Osteoblast (primary cell): ENCODE measurements around the gene LRP1B. TPM values are rescaled to one million over a fixed set of nuclear protein-coding genes. Genes with fewer than 3 reads are reported as not detected.

Experiments used
- DNase-seq: peaks from one replicate; pipeline ENCODE4 v3.0.0; 2011; ENCODE audit warnings: low spot score, mixed read lengths; ENCODE audit not compliant: insufficient read length; ENCODE audit errors: missing footprints
- H2AFZ ChIP-seq: 2 replicates; pipeline ENCODE4 v1.6.0; 2011; ENCODE audit warnings: mild to moderate bottlenecking, low read length
- H3K27ac ChIP-seq: 2 replicates; pipeline ENCODE4 v1.5.1; 2011; ENCODE audit warnings: mild to moderate bottlenecking, low read depth, low read length, moderate library complexity
- H3K27me3 ChIP-seq: 2 replicates; pipeline ENCODE4 v1.6.0; 2012; ENCODE audit warnings: mild to moderate bottlenecking, control low read depth, inconsistent platforms, low read length, moderate library complexity; ENCODE audit not compliant: insufficient read depth
- H3K36me3 ChIP-seq: 2 replicates; pipeline ENCODE4 v1.5.1; 2011; ENCODE audit warnings: mild to moderate bottlenecking, low read length, control low read depth, moderate library complexity; ENCODE audit not compliant: insufficient read depth
- H3K4me1 ChIP-seq: 2 replicates; pipeline ENCODE4 v1.5.1; 2011; ENCODE audit warnings: mild to moderate bottlenecking, low read length, control low read depth, moderate library complexity; ENCODE audit not compliant: insufficient read depth
- H3K4me2 ChIP-seq: 2 replicates; pipeline ENCODE4 v1.6.0; 2011; ENCODE audit warnings: mild to moderate bottlenecking, low read length; ENCODE audit not compliant: insufficient read depth
- H3K4me3 ChIP-seq: fragments of 200-600 bp; sonication (generic); 3 replicates; pipeline ENCODE4 v1.5.1; 2012; ENCODE audit warnings: mild to moderate bottlenecking, low read length, inconsistent platforms; ENCODE audit not compliant: insufficient read depth
- H3K79me2 ChIP-seq: 2 replicates; pipeline ENCODE4 v1.6.0; 2012; ENCODE audit warnings: mild to moderate bottlenecking, low read length, control low read depth, inconsistent platforms; ENCODE audit not compliant: insufficient read depth
- H3K9me3 ChIP-seq: 2 replicates; pipeline ENCODE4 v1.5.1; 2011; ENCODE audit warnings: low read depth, low read length, control low read depth
- H4K20me1 ChIP-seq: 2 replicates; pipeline ENCODE4 v1.6.0; 2012; ENCODE audit warnings: mild to moderate bottlenecking, low read length, control low read depth; ENCODE audit not compliant: insufficient read depth
- CTCF ChIP-seq: IDR thresholded peaks from 2 replicates; pipeline ENCODE4 v1.5.1; 2011; ENCODE audit warnings: mild to moderate bottlenecking, low read depth, low read length, moderate library complexity; ENCODE audit errors: extremely low read depth
- total RNA-seq: library from RNA; depleted of rRNA; stranded (reverse); fragments of >200 nt; gene quantifications from 2 replicates; pipeline ENCODE4 v1.2.3, GENCODE V29; 2012

Gene LRP1B
- total RNA-seq, 1 donor = not detected

- Histone ChIP-seq H3K4me2 (no peak overlapping the region), H3K27me3 (no peaks in the 10 kb centered on the region), H3K9me3 (no peaks in the 10 kb centered on the region), H3K4me1 (no peaks in the 10 kb centered on the region), H3K4me3 (no peak overlapping the region), H2AFZ (no peak overlapping the region), H3K79me2 (no peaks in the 10 kb centered on the region), H3K36me3 (no peaks in the 10 kb centered on the region), H4K20me1 (no peaks in the 10 kb centered on the region), H3K27ac (no peak overlapping the region)
- DNase-seq = no peak
- TF ChIP-seq CTCF = no peak
Measured at GRCh38 chr2:140797718-140798117, 1333.1 kb downstream of the LRP1B start.

GRCh38 chr2:140791802-140792201 lies 1339.0 kb downstream of the LRP1B start:
- Histone ChIP-seq H4K20me1 (no peaks in the 10 kb centered on the region), H3K4me1 (no peaks in the 10 kb centered on the region), H3K27ac (no peak overlapping the region), H3K27me3 (no peaks in the 10 kb centered on the region), H3K4me3 (no peak overlapping the region), H3K36me3 (no peaks in the 10 kb centered on the region), H3K4me2 (no peak overlapping the region), H3K9me3 (no peaks in the 10 kb centered on the region), H2AFZ (no peak overlapping the region), H3K79me2 (no peaks in the 10 kb centered on the region)
- DNase-seq = no peak
- no peak for TF ChIP-seq CTCF

- no peak for TF ChIP-seq CTCF
- Histone ChIP-seq H3K27ac (no peak overlapping the region), H3K4me1 (no peaks in the 10 kb centered on the region)
Measured at GRCh38 chr2:140786585-140786984, 1344.2 kb downstream of the LRP1B start.

GRCh38 chr2:140775411-140775810 lies 1355.4 kb downstream of the LRP1B start:
- no peaks in the 10 kb centered on the region for H3K27me3 ChIP-seq
- H3K27ac ChIP-seq = no peak overlapping the region
- no peak for TF ChIP-seq CTCF
- no peak for DNase-seq
- no peaks in the 10 kb centered on the region for H3K36me3 ChIP-seq
- no peak overlapping the region for H2AFZ ChIP-seq
- H3K4me1 ChIP-seq = no peaks in the 10 kb centered on the region
- H3K4me2 ChIP-seq = no peak overlapping the region
- no peaks in the 10 kb centered on the region for H3K79me2 ChIP-seq
- no peaks in the 10 kb centered on the region for H3K9me3 ChIP-seq
- H4K20me1 ChIP-seq = no peaks in the 10 kb centered on the region
- no peak overlapping the region for H3K4me3 ChIP-seq

More at GRCh38 chr2:140786585-140786984, 1344.2 kb downstream of the LRP1B start:
- H4K20me1 ChIP-seq = no peaks in the 10 kb centered on the region
- no peak overlapping the region for H3K4me3 ChIP-seq
- H3K4me2 ChIP-seq = no peak overlapping the region
- H3K9me3 ChIP-seq = no peaks in the 10 kb centered on the region
- DNase-seq = no peak
- no peaks in the 10 kb centered on the region for H3K36me3 ChIP-seq
- H3K79me2 ChIP-seq = no peaks in the 10 kb centered on the region
- no peaks in the 10 kb centered on the region for H3K27me3 ChIP-seq
- H2AFZ ChIP-seq = no peak overlapping the region
